MM.1S (cell line): ENCODE data around the gene CD9.

Experiments used
- CTCF ChIP-seq: fragments of 300-600 bp; sonication (generic); IDR thresholded peaks from 2 replicates; pipeline ENCODE4 v1.5.1; 2016; ENCODE audit warnings: antibody characterized with exemption, low read length, mixed read lengths
- EZH2 ChIP-seq: fragments of 300-600 bp; sonication (generic); optimal IDR thresholded peaks from 2 replicates; pipeline ENCODE3; 2017; ENCODE audit warnings: low read depth, mild to moderate bottlenecking, antibody characterized with exemption, low read length, mixed read lengths
- EZH2phosphoT487 ChIP-seq: fragments of 300-600 bp; sonication (generic); IDR thresholded peaks from 2 replicates; pipeline ENCODE4 v1.6.1; 2018; ENCODE audit warnings: antibody characterized with exemption, low read length

- TF ChIP-seq CTCF = no peak
- no peak for TF ChIP-seq EZH2phosphoT487
- TF ChIP-seq EZH2 = no peak
Observed at GRCh38 chr12:6265038-6265405, 64.8 kb downstream of the CD9 start.
